DOHH2 (cell line): ENCODE measurements around the gene HMGCS2.

ENCODE experiments used
- H3F3A ChIP-seq: fragments of 200-600 bp; sonication (generic), shearing (Covaris generic); 2 replicates; pipeline ENCODE4 v1.6.0; 2016; ENCODE audit warnings: antibody characterized with exemption, mild to moderate bottlenecking; ENCODE audit not compliant: control insufficient read depth, insufficient read depth
- H3K27ac ChIP-seq: fragments of 200-600 bp; sonication (generic); 2 replicates; pipeline ENCODE4 v1.5.1; 2014; ENCODE audit warnings: low read depth, mild to moderate bottlenecking, low read length, moderate library complexity
- H3K27me3 ChIP-seq: fragments of 200-600 bp; sonication (generic); 2 replicates; pipeline ENCODE4 v1.6.1; 2014; ENCODE audit warnings: mild to moderate bottlenecking, low read length, mixed read lengths; ENCODE audit not compliant: control insufficient read depth
- H3K36me3 ChIP-seq: fragments of 200-600 bp; sonication (generic); 2 replicates; pipeline ENCODE4 v1.6.1; 2014; ENCODE audit warnings: mild to moderate bottlenecking, low read length, moderate library complexity, mixed read lengths; ENCODE audit not compliant: control insufficient read depth
- H3K4me1 ChIP-seq: fragments of 200-600 bp; sonication (generic); 2 replicates; pipeline ENCODE4 v1.6.1; 2014; ENCODE audit warnings: mild to moderate bottlenecking, low read length, mixed read lengths; ENCODE audit not compliant: control insufficient read depth
- H3K4me2 ChIP-seq: fragments of 200-600 bp; sonication (generic); 2 replicates; pipeline ENCODE4 v1.6.0; 2014; ENCODE audit warnings: mild to moderate bottlenecking, low read length, moderate library complexity
- H3K4me3 ChIP-seq: fragments of 200-600 bp; sonication (generic); 2 replicates; pipeline ENCODE4 v1.5.1; 2014; ENCODE audit warnings: mild to moderate bottlenecking, low read length, mixed read lengths
- H3K79me2 ChIP-seq: fragments of 200-600 bp; sonication (generic); 2 replicates; pipeline ENCODE4 v1.6.1; 2014; ENCODE audit warnings: mild to moderate bottlenecking, low read length, mixed read lengths; ENCODE audit not compliant: control insufficient read depth
- H3K9me2 ChIP-seq: fragments of 200-600 bp; sonication (generic); replicated peaks from 2 replicates; pipeline ENCODE4 v1.6.1; 2014; ENCODE audit warnings: mild to moderate bottlenecking, low read length, mixed read lengths; ENCODE audit not compliant: control insufficient read depth
- H3K9me3 ChIP-seq: fragments of 200-600 bp; sonication (generic); 2 replicates; pipeline ENCODE4 v1.6.1; 2014; ENCODE audit warnings: antibody characterized with exemption, low read length, mixed read lengths; ENCODE audit not compliant: control insufficient read depth, insufficient read depth
- H4K20me1 ChIP-seq: fragments of 200-600 bp; sonication (generic); 2 replicates; pipeline ENCODE4 v1.6.0; 2014; ENCODE audit warnings: low read depth, mild to moderate bottlenecking, antibody characterized with exemption, low read length, moderate library complexity; ENCODE audit not compliant: control insufficient read depth, insufficient read depth
- CTCF ChIP-seq: fragments of 200-600 bp; sonication (generic); IDR thresholded peaks from one replicate; pipeline ENCODE4 v1.5.1; 2014; ENCODE audit warnings: antibody characterized with exemption, mild to moderate bottlenecking, low read depth, low read length; ENCODE audit not compliant: poor library complexity, severe bottlenecking
- EZH2phosphoT487 ChIP-seq: fragments of 200-600 bp; sonication (generic); IDR thresholded peaks from 2 replicates; pipeline ENCODE4 v1.6.1; 2017; ENCODE audit warnings: borderline replicate concordance, mild to moderate bottlenecking, antibody characterized with exemption, low read length, moderate library complexity, mixed read lengths

Gene HMGCS2

GRCh38 chr1:119784191-119784781, 15.6 kb upstream of the HMGCS2 start:
- Histone ChIP-seq H3F3A (no peaks in the 10 kb centered on the region), H3K27me3 (peaks cover 3% of the 10 kb centered on the region; the same call in 1 of the 2 replicates), H3K27ac (no peak overlapping the region)

GRCh38 chr1:119783354-119784185, 14.9 kb upstream of the HMGCS2 start:
- Histone ChIP-seq H3K27ac (no peak overlapping the region), H3K79me2 (no peaks in the 10 kb centered on the region), H3K27me3 (peaks cover 3% of the 10 kb centered on the region; the same call in 1 of the 2 replicates), H3K4me2 (no peak overlapping the region), H3K36me3 (no peaks in the 10 kb centered on the region), H3K9me3 (no peaks in the 10 kb centered on the region), H4K20me1 (no peaks in the 10 kb centered on the region), H3F3A (no peaks in the 10 kb centered on the region), H3K4me3 (no peak overlapping the region), H3K9me2 (no peaks in the 10 kb centered on the region), H3K4me1 (no peaks in the 10 kb centered on the region)
- no peak for TF ChIP-seq CTCF
- TF ChIP-seq EZH2phosphoT487, result no peak

More at GRCh38 chr1:119784191-119784781, 15.6 kb upstream of the HMGCS2 start:
- Histone ChIP-seq H3K4me2 (no peak overlapping the region), H4K20me1 (no peaks in the 10 kb centered on the region), H3K9me3 (no peaks in the 10 kb centered on the region), H3K4me1 (no peaks in the 10 kb centered on the region), H3K4me3 (no peak overlapping the region), H3K36me3 (no peaks in the 10 kb centered on the region), H3K9me2 (no peaks in the 10 kb centered on the region), H3K79me2 (no peaks in the 10 kb centered on the region)
- TF ChIP-seq EZH2phosphoT487, result no peak
- TF ChIP-seq CTCF, result no peak

GRCh38 chr1:119782631-119783325, 14.1 kb upstream of the HMGCS2 start:
- no peak for TF ChIP-seq CTCF
- TF ChIP-seq EZH2phosphoT487, result no peak
- H3K9me2 ChIP-seq, result no peaks in the 10 kb centered on the region
- no peak overlapping the region for H3K27ac ChIP-seq
- H3K36me3 ChIP-seq, result no peaks in the 10 kb centered on the region
- no peaks in the 10 kb centered on the region for H3K9me3 ChIP-seq
- no peaks in the 10 kb centered on the region for H3K79me2 ChIP-seq
- H3K4me3 ChIP-seq, result no peak overlapping the region
- no peak overlapping the region for H3K4me2 ChIP-seq
- no peaks in the 10 kb centered on the region for H3F3A ChIP-seq
- H3K4me1 ChIP-seq, result no peaks in the 10 kb centered on the region
- peaks cover 3% of the 10 kb centered on the region; the same call in 1 of the 2 replicates for H3K27me3 ChIP-seq
- no peaks in the 10 kb centered on the region for H4K20me1 ChIP-seq
